BJ (cell line): Measurements from ENCODE around the gene TULP1. TPM values are rescaled to one million over a fixed set of nuclear protein-coding genes. Genes with fewer than 3 reads are reported as not detected.

ENCODE experiments used
- CTCF ChIA-PET: fragments of 350-600 bp; formaldehyde crosslinking; extraction: SDS; loops from one replicate; lab custom pipeline; 2021; ENCODE audit warnings: antibody characterized with exemption, inconsistent platforms; lab: Yijun Ruan, JAX
- POLR2A ChIA-PET: fragments of 300-600 bp; sonication (Branson Sonifier 250); formaldehyde crosslinking; extraction: SDS; loops from one replicate; lab custom pipeline; 2021; ENCODE audit warnings: antibody characterized with exemption; lab: Charles Lee
- DNase-seq: peaks from one replicate; pipeline ENCODE4 v3.0.0-alpha.2; 2011; ENCODE audit warnings: low read depth
- H3K27me3 ChIP-seq: 2 replicates; pipeline ENCODE4 v1.6.0; 2011; ENCODE audit warnings: low read length; ENCODE audit not compliant: control insufficient read depth, insufficient read depth
- H3K36me3 ChIP-seq: 2 replicates; pipeline ENCODE4 v1.5.1; 2011; ENCODE audit warnings: low read length; ENCODE audit not compliant: control insufficient read depth, insufficient read depth
- H3K4me3 ChIP-seq: 2 replicates; pipeline ENCODE4 v1.5.1; 2011; ENCODE audit warnings: low read depth, mild to moderate bottlenecking, control low read depth, low read length
- polyA plus RNA-seq: library from polyadenylated mRNA; depleted of rRNA; stranded (reverse); fragments of >200 nt; gene quantifications from 2 replicates; pipeline ENCODE4 v1.2.3, GENCODE V29; 2011
- TF ChIP-seq, protein P1 (sequence below): IDR thresholded peaks from 2 replicates; pipeline ENCODE4 v1.5.1; 2011; ENCODE audit warnings: low read depth, mild to moderate bottlenecking, control low read depth, inconsistent platforms, low read length, moderate library complexity; ENCODE audit not compliant: insufficient read depth

The TULP1 gene
- polyA plus RNA-seq, 1 experiment: not detected

GRCh38 chr6:35468980-35469750, 43.5 kb downstream of the TULP1 start:
- ChIA-PET CTCF (interaction anchor here (0.8 to 3.3 kb wide), 15 partner anchors 9 to 180 kb away, joined by 3 to 22 read pairs (median 5); partner anchors contain the start of genes DEF6, FANCE and PPARD), POLR2A (interaction anchor here (0.8 kb wide), 1 partner anchor 127 kb away, joined by 3 read pairs; the partner anchor contains the start of gene PPARD)
- DNase-seq: no peak
- Histone ChIP-seq H3K27me3 (no peaks in the 10 kb centered on the region), H3K36me3 (peaks cover 16% of the 10 kb centered on the region), H3K4me3 (peak overlapping the region; percentile 80)
- TF ChIP-seq, protein P1, sequence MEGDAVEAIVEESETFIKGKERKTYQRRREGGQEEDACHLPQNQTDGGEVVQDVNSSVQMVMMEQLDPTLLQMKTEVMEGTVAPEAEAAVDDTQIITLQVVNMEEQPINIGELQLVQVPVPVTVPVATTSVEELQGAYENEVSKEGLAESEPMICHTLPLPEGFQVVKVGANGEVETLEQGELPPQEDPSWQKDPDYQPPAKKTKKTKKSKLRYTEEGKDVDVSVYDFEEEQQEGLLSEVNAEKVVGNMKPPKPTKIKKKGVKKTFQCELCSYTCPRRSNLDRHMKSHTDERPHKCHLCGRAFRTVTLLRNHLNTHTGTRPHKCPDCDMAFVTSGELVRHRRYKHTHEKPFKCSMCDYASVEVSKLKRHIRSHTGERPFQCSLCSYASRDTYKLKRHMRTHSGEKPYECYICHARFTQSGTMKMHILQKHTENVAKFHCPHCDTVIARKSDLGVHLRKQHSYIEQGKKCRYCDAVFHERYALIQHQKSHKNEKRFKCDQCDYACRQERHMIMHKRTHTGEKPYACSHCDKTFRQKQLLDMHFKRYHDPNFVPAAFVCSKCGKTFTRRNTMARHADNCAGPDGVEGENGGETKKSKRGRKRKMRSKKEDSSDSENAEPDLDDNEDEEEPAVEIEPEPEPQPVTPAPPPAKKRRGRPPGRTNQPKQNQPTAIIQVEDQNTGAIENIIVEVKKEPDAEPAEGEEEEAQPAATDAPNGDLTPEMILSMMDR: no peak

DNA sequence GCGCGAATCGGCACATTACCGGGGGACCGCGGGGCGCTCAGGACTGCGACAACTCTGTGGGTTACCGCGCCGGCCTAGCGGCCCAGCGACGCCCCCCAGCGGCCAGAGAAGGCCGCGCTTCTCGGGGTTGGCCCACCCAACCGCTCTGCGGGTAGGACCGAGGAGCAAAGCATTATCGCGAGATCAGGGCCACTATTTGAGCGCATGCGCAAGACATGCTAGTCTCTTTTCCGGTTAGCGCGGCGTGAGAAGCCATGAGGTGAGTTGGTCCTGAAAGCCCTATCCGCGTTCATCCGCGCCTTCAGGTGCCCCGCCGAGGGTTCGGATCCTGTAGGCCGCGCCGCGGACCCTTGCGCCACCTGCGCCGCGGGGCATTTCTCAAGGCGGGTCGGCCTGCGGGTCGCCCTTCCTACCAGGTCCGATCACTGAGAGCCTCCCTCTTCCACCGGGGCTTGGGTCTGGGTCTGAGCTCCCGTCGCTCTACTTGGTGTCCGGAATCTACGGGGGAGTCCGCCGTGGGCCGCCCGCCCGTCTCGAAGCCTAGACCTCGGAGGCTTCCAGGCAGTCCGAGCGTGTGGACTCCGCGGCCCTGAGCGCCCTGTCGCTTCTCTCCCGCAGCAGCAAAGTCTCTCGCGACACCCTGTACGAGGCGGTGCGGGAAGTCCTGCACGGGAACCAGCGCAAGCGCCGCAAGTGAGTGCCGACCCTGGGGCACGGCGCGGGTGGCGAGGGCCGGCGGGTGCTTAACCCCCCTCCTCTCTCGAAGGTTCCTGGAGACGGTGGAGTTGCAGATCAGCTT, 44.3 kb downstream of the TULP1 start, which contains the start of gene RPL10A:
Gene RPL10A (plus strand): TSS at position 221 of the 799 bp plus-strand sequence. CDS start 34 bp downstream, at position 255.
- peaks cover 16% of the 10 kb centered on the region for H3K36me3 ChIP-seq
- CTCF ChIA-PET: interaction anchor here (0.7 to 3.3 kb wide), 23 partner anchors 10 to 271 kb away, joined by 3 to 22 read pairs (median 4); partner anchors contain the start of genes DEF6, FANCE and PPARD
- DNase-seq: peak; percentile 79

GRCh38 chr6:35465646-35466045, 47.0 kb downstream of the TULP1 start:
- TF ChIP-seq, protein P1: no peak
- Histone ChIP-seq H3K27me3 (no peaks in the 10 kb centered on the region), H3K4me3 (no peak overlapping the region), H3K36me3 (peaks cover 14% of the 10 kb centered on the region)
- no peak for DNase-seq
- CTCF ChIA-PET: interaction anchor here (1.0 to 1.6 kb wide), 6 partner anchors 9 to 138 kb away, joined by 3 to 7 read pairs (median 4); partner anchors contain the start of genes FANCE and PPARD
- POLR2A ChIA-PET: no interaction called here

More for the DNA sequence above, 44.3 kb downstream of the TULP1 start, which contains the start of gene RPL10A:
- peak within 1 kb of the TSS; percentile 80 for H3K4me3 ChIP-seq
- H3K27me3 ChIP-seq: no peaks in the 10 kb centered on the region
- TF ChIP-seq, protein P1: peak; percentile 100
- POLR2A ChIA-PET: no interaction called here

DNA sequence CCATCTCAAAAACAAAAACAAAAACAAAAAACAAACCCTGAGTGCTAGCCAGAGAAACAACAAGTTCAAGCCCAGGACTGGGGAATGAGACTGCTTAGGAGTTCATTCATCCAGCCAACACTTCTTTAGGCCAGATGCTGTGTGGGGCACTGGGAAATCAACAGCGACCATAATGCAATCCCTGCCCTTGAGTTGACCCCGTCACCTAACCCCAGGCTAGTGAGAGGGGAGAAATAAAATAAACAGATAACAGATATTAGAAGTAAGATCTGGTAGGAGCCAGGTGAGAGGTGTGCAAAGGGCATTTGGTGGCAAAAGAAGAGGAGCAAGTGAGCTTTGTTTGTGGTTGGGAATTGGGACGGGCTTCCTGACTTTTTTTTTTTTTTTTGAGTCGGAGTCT, 49.4 kb downstream of the TULP1 start:
- Histone ChIP-seq H3K36me3 (peaks cover 12% of the 10 kb centered on the region), H3K4me3 (no peak overlapping the region), H3K27me3 (no peaks in the 10 kb centered on the region)
- ChIA-PET CTCF (interaction anchor here (1.0 to 2.0 kb wide), 3 partner anchors 9 to 122 kb away, joined by 3 to 7 read pairs (median 4); no protein-coding TSS in a partner anchor), POLR2A (interaction anchor here (0.6 kb wide), 1 partner anchor 351 kb away, joined by 12 read pairs; no protein-coding TSS in a partner anchor)
- TF ChIP-seq, protein P1: no peak
- no peak for DNase-seq

GRCh38 chr6:35461270-35461669, 51.4 kb downstream of the TULP1 start:
- TF ChIP-seq, protein P1: no peak
- no peak overlapping the region for H3K4me3 ChIP-seq
- ChIA-PET CTCF (no interaction called here), POLR2A (no interaction called here)
- no peaks in the 10 kb centered on the region for H3K27me3 ChIP-seq
- no peak for DNase-seq
- H3K36me3 ChIP-seq: peaks cover 18% of the 10 kb centered on the region
